Stomach (tissue), 4 donors: ENCODE data around the gene NLGN1.

Experiments
- CTCF ChIP-seq, 7 experiments: fragments of 450-650 bp in 4 of 7; fragments of 200-600 bp in 3 of 7; sonication (generic) in 3 of 7; IDR thresholded peaks; one replicate each; pipeline ENCODE4 v1.5.1; 2016 to 2019; ENCODE audit warnings: antibody characterized with exemption in 7 of 7, control low read depth in 2 of 7, mild to moderate bottlenecking in 1 of 7
- EP300 ChIP-seq: sonication (generic); formaldehyde crosslinking; IDR thresholded peaks from one replicate; pipeline ENCODE4 v1.6.1; 2017; ENCODE audit warnings: antibody characterized with exemption
- POLR2A ChIP-seq, 4 donors: fragments of 450-650 bp; IDR thresholded peaks; one replicate each; pipeline ENCODE4 v1.6.1; 2016; ENCODE audit warnings: antibody characterized with exemption in 4 of 4, control low read depth in 2 of 4, mild to moderate bottlenecking in 1 of 4, moderate library complexity in 1 of 4
- POLR2AphosphoS5 ChIP-seq, 3 donors: sonication (generic); formaldehyde crosslinking; IDR thresholded peaks; one replicate each; pipeline ENCODE4 v1.6.1; 2016; ENCODE audit warnings: antibody characterized with exemption in 3 of 3

GRCh38 chr3:173875790-173876189, 478.2 kb downstream of the NLGN1 start:
- TF ChIP-seq CTCF (IDR thresholded peaks at IDR 0.05) = no peak
- no peak for TF ChIP-seq POLR2A (IDR thresholded peaks at IDR 0.05)
- no peak for TF ChIP-seq POLR2AphosphoS5 (IDR thresholded peaks at IDR 0.05)
- no peak for TF ChIP-seq EP300
